ENCODE results near the gene SAG.
"Not testable (repeated sequence)": the region's sequence is repeated elsewhere in the genome, so short reads cannot be mapped to it uniquely, and the experiment has no call there.

SAG gene

GRCh38 chr2:233331536-233331935 lies 23.9 kb downstream of the SAG start:
- Histone ChIP-seq H3K14ac (ENCODE audit: low read length) (no peak overlapping the region), H3K18ac (ENCODE audit: low read length) (no peak overlapping the region), H3K4ac (ENCODE audit: low read depth, low read length) (no peak overlapping the region), H4K8ac (ENCODE audit: low read depth, low read length) (no peak overlapping the region), H3K4me2 (ENCODE audit: low read length) (no peak overlapping the region), H3K27ac (ENCODE audit: low read depth, low read length) (no peak overlapping the region), H2AFZ (ENCODE audit: insufficient read depth, low read length, poor library complexity) (no peak overlapping the region), H2AK5ac (ENCODE audit: low read length) (no peak overlapping the region), H2BK12ac (ENCODE audit: low read length) (no peak overlapping the region), H3K4me1 (ENCODE audit: control insufficient read depth in 1 of 2, insufficient read depth in 2 of 2, low read length in 2 of 2) (peaks cover 2 to 3% of the 10 kb centered on the region in 2 experiments), H3K9ac (ENCODE audit: low read length) (no peak overlapping the region), H3K27me3 (ENCODE audit: insufficient read depth, low read length) (no peaks in the 10 kb centered on the region), H2BK5ac (ENCODE audit: low read depth, low read length, poor library complexity) (no peak overlapping the region), H3K79me2 (ENCODE audit: control insufficient read depth, insufficient read depth, low read length, poor library complexity) (no peaks in the 10 kb centered on the region), H2BK120ac (ENCODE audit: insufficient read depth, low read length, poor library complexity) (no peak overlapping the region), H3K23ac (ENCODE audit: low read length) (no peak overlapping the region), H3K9me3 (ENCODE audit: insufficient read depth, low read depth, low read length) (peaks cover 6% of the 10 kb centered on the region), H3K79me1 (ENCODE audit: low read length) (no peaks in the 10 kb centered on the region), H3K4me3 (ENCODE audit: low read depth, low read length) (no peak overlapping the region), H3K36me3 (ENCODE audit: control insufficient read depth in 1 of 2, insufficient read depth in 2 of 2, low read length in 2 of 2) (no peaks in the 10 kb centered on the region), H4K91ac (ENCODE audit: low read depth, low read length) (no peak overlapping the region), H4K12ac (ENCODE audit: low read depth, low read length) (no peak overlapping the region)
- WGBS (ENCODE audit: extremely low coverage, insufficient coverage, insufficient read length): no CpG with 5 or more reads among the region's 15 CpGs
- peak in 1 of 2 donors; percentile 30 for DNase-seq

- Histone ChIP-seq H3K79me2 (ENCODE audit: control insufficient read depth, insufficient read depth, low read length, poor library complexity) (no peaks in the 10 kb centered on the region), H3K23ac (ENCODE audit: low read length) (no peak overlapping the region), H2BK5ac (ENCODE audit: low read depth, low read length, poor library complexity) (no peak overlapping the region), H3K27ac (ENCODE audit: low read depth, low read length) (no peak overlapping the region), H3K4ac (ENCODE audit: low read depth, low read length) (no peak overlapping the region), H3K9me3 (ENCODE audit: insufficient read depth, low read depth, low read length) (peaks cover 6% of the 10 kb centered on the region), H3K14ac (ENCODE audit: low read length) (no peak overlapping the region), H2BK120ac (ENCODE audit: insufficient read depth, low read length, poor library complexity) (no peak overlapping the region), H2BK12ac (ENCODE audit: low read length) (no peak overlapping the region), H3K36me3 (ENCODE audit: control insufficient read depth in 1 of 2, insufficient read depth in 2 of 2, low read length in 2 of 2) (no peaks in the 10 kb centered on the region), H2AK5ac (ENCODE audit: low read length) (no peak overlapping the region), H4K12ac (ENCODE audit: low read depth, low read length) (no peak overlapping the region), H4K91ac (ENCODE audit: low read depth, low read length) (no peak overlapping the region), H2AFZ (ENCODE audit: insufficient read depth, low read length, poor library complexity) (no peak overlapping the region), H3K27me3 (ENCODE audit: insufficient read depth, low read length) (no peaks in the 10 kb centered on the region), H3K4me2 (ENCODE audit: low read length) (no peak overlapping the region), H3K4me3 (ENCODE audit: low read depth, low read length) (no peak overlapping the region), H3K18ac (ENCODE audit: low read length) (no peak overlapping the region), H3K79me1 (ENCODE audit: low read length) (no peaks in the 10 kb centered on the region), H3K4me1 (ENCODE audit: control insufficient read depth in 1 of 2, insufficient read depth in 2 of 2, low read length in 2 of 2) (peaks cover 2 to 3% of the 10 kb centered on the region in 2 experiments), H3K9ac (ENCODE audit: low read length) (no peak overlapping the region), H4K8ac (ENCODE audit: low read depth, low read length) (no peak overlapping the region)
- no peak for DNase-seq
- WGBS (ENCODE audit: extremely low coverage, insufficient coverage, insufficient read length): no CpG with 5 or more reads among the region's 4 CpGs
Observed at GRCh38 chr2:233332125-233332524, 24.5 kb downstream of the SAG start.

- no peaks in the 10 kb centered on the region for H3K79me2 ChIP-seq (ENCODE audit: control insufficient read depth, insufficient read depth, low read length, poor library complexity)
- H3K23ac ChIP-seq (ENCODE audit: low read length): no peak overlapping the region
- H3K4ac ChIP-seq (ENCODE audit: low read depth, low read length): no peak overlapping the region
- H3K18ac ChIP-seq (ENCODE audit: low read length): no peak overlapping the region
- H2BK120ac ChIP-seq (ENCODE audit: insufficient read depth, low read length, poor library complexity): no peak overlapping the region
- no peak overlapping the region for H3K27ac ChIP-seq (ENCODE audit: low read depth, low read length)
- H4K91ac ChIP-seq (ENCODE audit: low read depth, low read length): no peak overlapping the region
- H3K27me3 ChIP-seq (ENCODE audit: insufficient read depth, low read length): no peaks in the 10 kb centered on the region
- no peak overlapping the region for H4K8ac ChIP-seq (ENCODE audit: low read depth, low read length)
- H3K79me1 ChIP-seq (ENCODE audit: low read length): no peaks in the 10 kb centered on the region
- H3K14ac ChIP-seq (ENCODE audit: low read length): no peak overlapping the region
- H4K12ac ChIP-seq (ENCODE audit: low read depth, low read length): no peak overlapping the region
- no peaks in the 10 kb centered on the region for H3K36me3 ChIP-seq (ENCODE audit: control insufficient read depth in 1 of 2, insufficient read depth in 2 of 2, low read length in 2 of 2)
- no CpG with 5 or more reads among the region's 11 CpGs for WGBS (ENCODE audit: extremely low coverage, insufficient coverage, insufficient read length)
- H2AFZ ChIP-seq (ENCODE audit: insufficient read depth, low read length, poor library complexity): no peak overlapping the region
- no peak overlapping the region for H2BK12ac ChIP-seq (ENCODE audit: low read length)
- H3K9ac ChIP-seq (ENCODE audit: low read length): no peak overlapping the region
- H2AK5ac ChIP-seq (ENCODE audit: low read length): no peak overlapping the region
- no peak overlapping the region for H2BK5ac ChIP-seq (ENCODE audit: low read depth, low read length, poor library complexity)
- peaks cover 0 to under 1% of the 10 kb centered on the region in 2 experiments for H3K4me1 ChIP-seq (ENCODE audit: control insufficient read depth in 1 of 2, insufficient read depth in 2 of 2, low read length in 2 of 2)
- no peak for DNase-seq
- H3K4me3 ChIP-seq (ENCODE audit: low read depth, low read length): no peak overlapping the region
- H3K9me3 ChIP-seq (ENCODE audit: insufficient read depth, low read depth, low read length): peaks cover 3% of the 10 kb centered on the region
- no peak overlapping the region for H3K4me2 ChIP-seq (ENCODE audit: low read length)
Observed at GRCh38 chr2:233334915-233335314, 27.3 kb downstream of the SAG start.

GRCh38 chr2:233336091-233336490 lies 28.5 kb downstream of the SAG start:
- not testable (repeated sequence) for H3K36me3 ChIP-seq (ENCODE audit: control insufficient read depth in 1 of 2, insufficient read depth in 2 of 2, low read length in 2 of 2); H3K18ac ChIP-seq (ENCODE audit: low read length); H4K12ac ChIP-seq (ENCODE audit: low read depth, low read length); H3K79me2 ChIP-seq (ENCODE audit: control insufficient read depth, insufficient read depth, low read length, poor library complexity); H3K14ac ChIP-seq (ENCODE audit: low read length); H3K79me1 ChIP-seq (ENCODE audit: low read length); H2BK120ac ChIP-seq (ENCODE audit: insufficient read depth, low read length, poor library complexity); H2BK12ac ChIP-seq (ENCODE audit: low read length); H3K23ac ChIP-seq (ENCODE audit: low read length); H3K4ac ChIP-seq (ENCODE audit: low read depth, low read length); H3K9ac ChIP-seq (ENCODE audit: low read length); H2AFZ ChIP-seq (ENCODE audit: insufficient read depth, low read length, poor library complexity); H4K91ac ChIP-seq (ENCODE audit: low read depth, low read length); H2AK5ac ChIP-seq (ENCODE audit: low read length); H3K27ac ChIP-seq (ENCODE audit: low read depth, low read length); H2BK5ac ChIP-seq (ENCODE audit: low read depth, low read length, poor library complexity); H3K4me1 ChIP-seq (ENCODE audit: control insufficient read depth in 1 of 2, insufficient read depth in 2 of 2, low read length in 2 of 2); H3K4me2 ChIP-seq (ENCODE audit: low read length); H4K8ac ChIP-seq (ENCODE audit: low read depth, low read length); DNase-seq; H3K4me3 ChIP-seq (ENCODE audit: low read depth, low read length); H3K9me3 ChIP-seq (ENCODE audit: insufficient read depth, low read depth, low read length); H3K27me3 ChIP-seq (ENCODE audit: insufficient read depth, low read length)
- no CpG with 5 or more reads among the region's 13 CpGs for WGBS (ENCODE audit: extremely low coverage, insufficient coverage, insufficient read length)
